Hepatocyte (in vitro differentiated cells): Measurements from ENCODE around the gene MYL11. TPM values are rescaled to one million over a fixed set of nuclear protein-coding genes. Genes with fewer than 3 reads are reported as not detected.

Experiments
- DNase-seq: peaks from one replicate; pipeline ENCODE4 v3.0.0-alpha.2; 2016; ENCODE audit warnings: low spot score
- H2AFZ ChIP-seq: fragments of 200-600 bp; sonication (generic); 2 replicates; pipeline ENCODE4 v1.6.0; 2016; ENCODE audit warnings: antibody characterized with exemption, mild to moderate bottlenecking
- H3K27ac ChIP-seq: fragments of 200-600 bp; sonication (generic); 2 replicates; pipeline ENCODE4 v1.5.1; 2016; ENCODE audit warnings: mild to moderate bottlenecking
- H3K27me3 ChIP-seq: fragments of 200-600 bp; sonication (generic); 2 replicates; pipeline ENCODE4 v1.6.1; 2016
- H3K36me3 ChIP-seq: fragments of 200-600 bp; sonication (generic); replicated peaks from 2 replicates; pipeline ENCODE4 v1.5.1; 2016; ENCODE audit warnings: low read depth; ENCODE audit not compliant: insufficient read depth
- H3K4me1 ChIP-seq: fragments of 200-600 bp; sonication (generic); 2 replicates; pipeline ENCODE4 v1.5.1; 2016; ENCODE audit warnings: mild to moderate bottlenecking, moderate library complexity; ENCODE audit not compliant: insufficient read depth
- H3K4me2 ChIP-seq: fragments of 200-600 bp; sonication (generic); 2 replicates; pipeline ENCODE4 v1.6.0; 2016
- H3K4me3 ChIP-seq: fragments of 200-600 bp; sonication (generic); 2 replicates; pipeline ENCODE4 v1.5.1; 2016; ENCODE audit warnings: mild to moderate bottlenecking
- H3K79me2 ChIP-seq: fragments of 200-600 bp; sonication (generic); 2 replicates; pipeline ENCODE4 v1.6.0; 2017; ENCODE audit warnings: mild to moderate bottlenecking
- H3K9me2 ChIP-seq: fragments of 200-600 bp; sonication (generic); replicated peaks from 2 replicates; pipeline ENCODE4 v1.6.0; 2017; ENCODE audit warnings: mild to moderate bottlenecking; ENCODE audit not compliant: insufficient read depth
- H3K9me3 ChIP-seq: fragments of 200-600 bp; sonication (generic); 2 replicates; pipeline ENCODE4 v1.5.1; 2016; ENCODE audit warnings: low read depth, mild to moderate bottlenecking
- H4K20me1 ChIP-seq: fragments of 200-600 bp; sonication (generic); 2 replicates; pipeline ENCODE4 v1.6.0; 2016; ENCODE audit warnings: mild to moderate bottlenecking; ENCODE audit not compliant: insufficient read depth, poor library complexity, severe bottlenecking
- CTCF ChIP-seq: fragments of 200-600 bp; sonication (generic); IDR thresholded peaks from 2 replicates; pipeline ENCODE4 v1.5.1; 2016; ENCODE audit warnings: antibody characterized with exemption, mild to moderate bottlenecking; ENCODE audit not compliant: poor library complexity
- EZH2 ChIP-seq: fragments of 200-600 bp; sonication (generic); IDR thresholded peaks from 2 replicates; pipeline ENCODE4 v1.6.1; 2016; ENCODE audit warnings: antibody characterized with exemption, mild to moderate bottlenecking, borderline replicate concordance
- EZH2phosphoT487 ChIP-seq: fragments of 200-600 bp; sonication (generic); IDR thresholded peaks from one replicate; pipeline ENCODE4 v1.6.1; 2018; ENCODE audit warnings: antibody characterized with exemption, mild to moderate bottlenecking, low read depth, moderate library complexity; ENCODE audit not compliant: unreplicated experiment, severe bottlenecking
- WGBS: methylation state at CpG from one replicate; pipeline ENCODE4 v1.1.6; 2016; ENCODE audit warnings: low lambda C conversion rate; ENCODE audit errors: missing lambda C conversion rate; 5-methylcytosine and 5-hydroxymethylcytosine counted together
- polyA plus RNA-seq: library from polyadenylated mRNA; unstranded; fragments of >200 nt; fragmentation: Nextera tagmentation; extraction: Ambion mirVana; gene quantifications from 2 replicates; pipeline ENCODE4 v1.2.1, GENCODE V29; 2016
- total RNA-seq: library from RNA; depleted of rRNA; stranded (reverse); fragments of >200 nt; gene quantifications from 2 replicates; pipeline ENCODE4 v1.2.3, GENCODE V29; 2014

MYL11 gene
- total and polyA plus RNA-seq, 2 experiments from 2014 or later = 2.2 to 4.0 TPM

DNA sequence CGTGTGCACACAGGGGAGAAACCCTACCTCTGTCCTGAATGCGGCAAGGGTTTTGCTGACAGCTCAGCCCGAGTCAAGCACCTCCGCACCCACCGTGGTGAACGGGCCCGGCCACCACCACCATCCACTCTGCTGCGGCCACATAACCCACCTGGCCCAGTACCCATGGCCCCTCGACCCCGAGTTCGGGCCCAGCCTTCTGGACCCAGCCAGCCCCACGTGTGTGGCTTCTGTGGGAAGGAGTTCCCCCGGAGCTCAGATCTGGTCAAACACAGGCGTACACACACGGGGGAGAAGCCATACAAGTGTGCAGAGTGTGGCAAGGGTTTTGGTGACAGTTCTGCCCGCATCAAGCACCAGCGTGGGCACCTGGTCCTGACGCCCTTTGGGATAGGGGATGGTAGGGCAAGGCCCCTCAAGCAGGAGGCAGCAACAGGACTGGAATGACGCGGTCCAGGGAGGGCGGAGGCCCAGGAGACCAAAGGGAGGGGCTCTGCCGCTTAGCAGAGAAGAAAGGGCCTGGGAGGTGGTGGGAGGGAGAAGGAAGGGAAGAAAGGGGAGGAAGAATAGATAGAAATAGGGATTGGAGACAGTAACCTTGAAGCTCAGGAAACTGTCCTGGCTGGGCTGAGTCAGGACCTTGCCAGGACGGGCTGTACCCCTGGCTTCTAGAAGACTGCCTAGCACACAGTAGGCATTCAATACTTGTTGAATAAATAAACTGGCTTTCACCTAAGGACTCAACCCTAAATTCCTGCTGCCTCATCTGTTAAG is 24.2 kb downstream of the MYL11 start:
- 92% methylated on average over 21 of the region's 23 CpGs for WGBS
- Histone ChIP-seq H3K27ac (peak overlapping the region; percentile 87), H3K4me1 (peaks cover 8% of the 10 kb centered on the region)

DNA sequence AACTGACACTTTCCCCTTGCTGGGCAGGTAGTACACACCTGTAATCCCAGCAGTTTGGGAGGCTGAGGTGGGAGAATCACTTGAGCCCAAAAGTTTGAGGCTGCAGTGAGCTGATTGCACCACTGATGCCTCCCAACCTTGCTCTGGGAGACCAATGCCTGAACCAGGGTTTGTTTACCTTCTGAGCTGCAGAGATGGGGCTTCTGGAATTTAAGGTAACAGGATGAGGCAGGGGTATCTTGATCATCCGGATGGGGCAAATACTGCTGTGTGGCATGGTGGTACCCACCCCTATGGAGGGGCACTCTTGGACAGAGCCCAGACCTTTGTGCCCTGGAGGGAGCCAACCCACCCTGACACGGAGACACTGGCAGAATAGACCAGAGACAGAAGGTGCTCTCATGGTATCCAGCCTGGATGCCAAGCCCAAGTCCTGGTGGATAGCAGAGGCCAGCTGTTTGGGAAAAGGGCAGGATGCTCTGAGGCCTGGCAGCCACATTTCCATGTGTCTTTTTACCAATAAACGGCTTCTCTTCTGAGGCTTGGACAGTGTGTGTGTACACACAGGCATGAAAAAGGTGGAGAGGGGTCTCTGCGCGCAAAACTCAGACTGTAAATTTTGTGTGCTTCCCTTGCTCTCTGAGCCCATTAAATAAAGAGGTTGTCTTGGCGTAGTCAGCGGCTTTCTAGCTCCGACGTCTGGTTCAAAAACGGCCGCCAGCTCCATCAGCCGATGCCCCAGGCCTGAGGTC is 25.0 kb downstream of the MYL11 start:
- Histone ChIP-seq H3K4me2 (peak overlapping the region; percentile 94), H3K79me2 (peaks cover 19% of the 10 kb centered on the region), H2AFZ (peak overlapping the region; percentile 66), H3K4me3 (peak overlapping the region; percentile 39), H3K36me3 (no peaks in the 10 kb centered on the region), H3K9me2 (no peaks in the 10 kb centered on the region), H3K4me1 (no peaks in the 10 kb centered on the region), H3K27ac (peak overlapping the region; percentile 87), H3K27me3 (no peaks in the 10 kb centered on the region), H4K20me1 (no peaks in the 10 kb centered on the region), H3K9me3 (no peaks in the 10 kb centered on the region)
- DNase-seq = no peak
- no peak for TF ChIP-seq CTCF
- TF ChIP-seq EZH2 = no peak
- no peak for TF ChIP-seq EZH2phosphoT487
- 13% methylated on average over 12 of the region's 12 CpGs for WGBS

More for the DNA sequence above, 24.2 kb downstream of the MYL11 start:
- H3K4me3 ChIP-seq = no peak overlapping the region
- no peak overlapping the region for H2AFZ ChIP-seq
- H3K36me3 ChIP-seq = no peaks in the 10 kb centered on the region
- H3K9me2 ChIP-seq = no peaks in the 10 kb centered on the region
- no peak for DNase-seq
- H3K4me2 ChIP-seq = no peak overlapping the region
- H4K20me1 ChIP-seq = no peaks in the 10 kb centered on the region
- no peaks in the 10 kb centered on the region for H3K27me3 ChIP-seq
- H3K9me3 ChIP-seq = no peaks in the 10 kb centered on the region
- no peak for TF ChIP-seq EZH2phosphoT487
- no peak for TF ChIP-seq EZH2
- no peak for TF ChIP-seq CTCF
- peaks cover 19% of the 10 kb centered on the region for H3K79me2 ChIP-seq

DNA sequence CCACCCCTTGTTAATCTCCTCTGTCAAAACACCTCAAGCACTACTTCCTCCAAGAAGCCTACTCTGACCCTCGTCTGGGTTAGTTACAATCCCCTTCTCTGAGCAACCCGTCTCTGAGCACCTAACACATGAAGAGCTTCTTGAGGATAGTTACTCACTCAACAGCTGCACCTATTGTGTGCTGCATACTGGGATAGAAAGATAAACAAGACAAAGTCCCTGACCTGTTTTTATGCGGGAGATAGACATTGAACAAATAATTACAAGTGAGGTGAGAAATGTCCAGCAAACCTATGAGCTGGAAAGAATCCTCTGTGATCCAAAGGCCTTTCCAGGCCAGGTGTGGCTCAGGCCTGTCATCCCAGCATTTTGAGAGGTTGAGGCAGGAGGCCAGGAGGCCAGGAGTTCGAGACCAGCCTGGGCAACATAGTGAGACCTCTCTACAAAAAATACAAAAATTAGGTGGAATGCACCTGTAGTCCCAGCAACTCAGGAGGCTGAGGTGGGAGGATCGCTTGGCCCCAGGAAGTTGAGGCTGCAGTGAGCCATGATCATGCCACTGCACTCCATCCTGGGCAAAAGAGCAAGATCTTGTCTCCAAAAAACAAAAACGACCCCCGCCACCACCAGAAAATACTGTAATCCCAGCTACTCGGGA is 27.3 kb downstream of the MYL11 start:
- Histone ChIP-seq H3K36me3 (no peaks in the 10 kb centered on the region), H3K79me2 (peaks cover 12% of the 10 kb centered on the region), H2AFZ (no peak overlapping the region), H3K4me3 (no peak overlapping the region), H3K4me2 (peak overlapping the region; percentile 94), H3K27me3 (no peaks in the 10 kb centered on the region), H3K4me1 (peaks cover 4% of the 10 kb centered on the region), H3K9me2 (no peaks in the 10 kb centered on the region), H4K20me1 (no peaks in the 10 kb centered on the region), H3K27ac (peak overlapping the region; percentile 87), H3K9me3 (no peaks in the 10 kb centered on the region)
- TF ChIP-seq EZH2phosphoT487 (no peak), CTCF (no peak), EZH2 (no peak)
- peak; percentile 42 for DNase-seq
- WGBS = 76% methylated on average over 8 of the region's 8 CpGs
